IPS-20b (cell line): Measurements from ENCODE around the gene LIAS.
"Not testable (repeated sequence)": the region's sequence is repeated elsewhere in the genome, so short reads cannot be mapped to it uniquely, and the experiment has no call there.

Experiments
- H3K27ac ChIP-seq: one replicate; pipeline ENCODE4 v1.5.1; 2013; ENCODE audit warnings: low read length
- H3K27me3 ChIP-seq: 2 replicates; pipeline ENCODE4 v1.6.1; 2013; ENCODE audit warnings: mild to moderate bottlenecking, low read length, inconsistent platforms; ENCODE audit not compliant: insufficient read depth
- H3K36me3 ChIP-seq: 2 replicates; pipeline ENCODE4 v1.6.1; 2013; ENCODE audit warnings: low read depth, mild to moderate bottlenecking, inconsistent platforms, low read length, moderate library complexity; ENCODE audit not compliant: insufficient read depth
- H3K4me1 ChIP-seq: 2 replicates; pipeline ENCODE4 v1.6.1; 2013; ENCODE audit warnings: mild to moderate bottlenecking, control low read depth, inconsistent platforms, low read length, moderate library complexity; ENCODE audit not compliant: insufficient read depth
- H3K4me3 ChIP-seq: 2 replicates; pipeline ENCODE4 v1.5.1; 2013; ENCODE audit warnings: mild to moderate bottlenecking, low read length, inconsistent platforms
- H3K9ac ChIP-seq: 2 replicates; pipeline ENCODE4 v1.6.1; 2013; ENCODE audit warnings: low read depth, mild to moderate bottlenecking, inconsistent platforms, low read length, moderate library complexity
- H3K9me3 ChIP-seq: 2 replicates; pipeline ENCODE4 v1.6.1; 2013; ENCODE audit warnings: mild to moderate bottlenecking, low read depth, low read length, inconsistent platforms; ENCODE audit not compliant: insufficient read depth

LIAS gene

DNA sequence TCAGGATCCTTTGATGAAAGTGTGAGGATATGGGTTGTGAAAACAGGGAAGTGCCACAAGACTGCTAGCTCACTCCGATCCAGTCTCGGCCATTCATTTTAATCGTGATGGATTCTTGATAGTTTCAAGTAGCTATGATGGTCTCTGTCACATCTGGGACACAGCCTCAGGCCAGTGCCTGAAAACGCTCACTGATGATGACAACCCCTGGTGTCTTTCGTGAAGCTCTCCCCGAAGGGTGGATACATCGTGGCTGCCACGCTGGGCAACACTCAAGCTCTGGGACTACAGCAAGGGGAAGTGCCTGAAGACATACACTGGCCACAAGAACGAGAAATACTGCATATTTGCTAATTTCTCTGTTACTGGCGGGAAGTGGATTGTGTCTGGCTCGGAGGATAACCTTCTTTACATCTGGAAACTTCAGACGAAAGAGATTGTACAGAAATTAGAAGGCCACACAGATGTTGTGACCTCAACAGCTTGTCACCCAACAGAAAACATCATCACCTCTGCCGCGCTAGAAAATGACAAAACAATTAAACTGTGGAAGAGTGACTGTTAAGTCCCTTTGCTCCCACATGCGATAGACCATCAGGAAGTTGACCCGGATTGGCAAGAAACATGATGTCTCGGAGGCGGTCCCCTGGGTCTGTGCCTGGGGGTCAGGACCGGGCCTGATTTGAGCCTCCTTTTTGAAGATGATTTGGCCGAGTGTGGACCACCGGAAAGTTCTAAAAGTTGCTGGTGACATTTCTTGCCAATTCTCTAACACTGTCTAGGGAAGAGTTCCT lies 22.2 kb downstream of the LIAS start:
- no peak overlapping the region for H3K9ac ChIP-seq
- peaks cover 2% of the 10 kb centered on the region; the same call in 1 of the 2 replicates for H3K9me3 ChIP-seq
- H3K27me3 ChIP-seq, result no peaks in the 10 kb centered on the region
- H3K36me3 ChIP-seq, result peaks cover 7% of the 10 kb centered on the region; the same call in 1 of the 2 replicates
- no peak overlapping the region for H3K4me3 ChIP-seq
- no peaks in the 10 kb centered on the region for H3K4me1 ChIP-seq
- H3K27ac ChIP-seq, result no peak overlapping the region

DNA sequence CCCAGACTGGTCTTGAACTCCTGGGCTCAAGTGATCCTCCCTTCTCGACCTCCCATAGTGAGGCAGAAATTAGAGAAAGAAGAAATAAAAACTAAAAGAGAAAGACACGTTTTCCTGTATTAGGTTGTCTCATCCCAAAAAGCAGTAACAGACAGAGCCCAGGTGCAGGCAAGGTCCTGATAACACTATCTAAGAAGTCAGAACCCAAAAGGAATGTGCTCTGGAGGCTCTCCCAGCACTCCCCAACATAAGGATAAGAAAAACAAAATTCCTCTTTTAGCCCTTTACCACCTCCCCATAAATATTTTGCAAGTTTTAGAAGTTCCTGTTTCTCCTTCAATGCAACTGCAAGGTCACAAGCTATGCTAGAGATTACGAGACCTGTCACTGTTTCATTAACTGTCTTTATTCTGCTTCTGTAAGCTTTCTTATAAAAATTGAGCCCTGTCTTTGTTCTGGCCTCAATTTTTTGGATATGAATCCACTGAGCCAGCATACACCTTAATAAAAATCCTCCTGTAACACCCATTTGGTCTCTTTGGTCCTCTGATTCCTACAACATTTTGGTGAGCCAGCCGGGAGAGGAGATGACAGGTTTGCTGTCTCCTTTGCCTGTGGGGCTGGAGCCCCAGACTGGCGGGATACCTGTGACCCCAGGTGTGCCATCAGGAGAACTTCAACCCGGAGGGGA lies 25.9 kb downstream of the LIAS start:
- Histone ChIP-seq H3K9me3 (peaks cover 2% of the 10 kb centered on the region; the same call in 1 of the 2 replicates), H3K36me3 (no peaks in the 10 kb centered on the region), H3K9ac (no peak overlapping the region)

DNA sequence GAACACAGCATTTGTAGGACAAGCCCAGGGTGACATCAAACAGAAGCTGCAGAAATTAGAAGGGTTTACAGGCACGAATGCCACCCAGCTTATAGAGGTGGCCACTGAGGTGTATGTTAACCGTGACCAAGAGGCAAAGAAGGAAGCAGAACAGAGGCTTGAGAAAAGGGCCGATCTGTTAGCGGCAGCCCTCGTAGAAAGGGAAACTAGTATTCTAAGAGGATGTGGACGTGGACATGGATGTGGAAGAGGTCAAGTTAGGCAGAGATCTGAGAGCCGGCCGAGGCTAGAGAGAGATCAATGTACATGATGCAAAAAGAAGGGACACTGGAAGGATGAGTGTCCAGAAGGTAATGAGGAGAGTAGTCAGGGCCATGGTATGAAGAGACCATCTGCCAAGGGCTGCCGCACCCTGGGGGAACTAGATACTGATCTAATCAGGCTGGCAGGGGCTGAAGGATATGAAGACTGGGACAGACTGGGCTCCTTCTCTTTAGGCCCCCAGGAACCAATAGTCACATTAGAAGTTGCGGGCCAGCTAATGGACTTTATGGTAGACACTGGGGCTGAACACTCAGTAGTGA lies 27.5 kb downstream of the LIAS start:
- Histone ChIP-seq H3K9ac (no peak overlapping the region), H3K27ac (no peak overlapping the region), H3K27me3 (no peaks in the 10 kb centered on the region), H3K9me3 (peaks cover 2% of the 10 kb centered on the region; the same call in 1 of the 2 replicates), H3K36me3 (no peaks in the 10 kb centered on the region), H3K4me1 (no peaks in the 10 kb centered on the region), H3K4me3 (no peak overlapping the region)

More for the DNA sequence above, 25.9 kb downstream of the LIAS start:
- H3K4me3 ChIP-seq, result no peak overlapping the region
- no peak overlapping the region for H3K27ac ChIP-seq
- no peaks in the 10 kb centered on the region for H3K4me1 ChIP-seq
- H3K27me3 ChIP-seq, result no peaks in the 10 kb centered on the region

GRCh38 chr4:39490322-39490721 lies 31.5 kb downstream of the LIAS start:
- H3K9ac ChIP-seq, result no peak overlapping the region
- H3K27me3 ChIP-seq, result no peaks in the 10 kb centered on the region
- H3K4me1 ChIP-seq, result no peaks in the 10 kb centered on the region
- H3K9me3 ChIP-seq, result no peaks in the 10 kb centered on the region
- H3K36me3 ChIP-seq, result no peaks in the 10 kb centered on the region
- H3K27ac ChIP-seq, result no peak overlapping the region
- H3K4me3 ChIP-seq, result no peak overlapping the region

GRCh38 chr4:39494354-39494753 lies 35.5 kb downstream of the LIAS start:
- peaks cover 13% of the 10 kb centered on the region; the same call in 1 of the 2 replicates for H3K36me3 ChIP-seq
- no peaks in the 10 kb centered on the region for H3K9me3 ChIP-seq
- H3K27ac ChIP-seq, result no peak overlapping the region
- no peak overlapping the region for H3K4me3 ChIP-seq
- no peaks in the 10 kb centered on the region for H3K4me1 ChIP-seq
- no peak overlapping the region for H3K9ac ChIP-seq
- H3K27me3 ChIP-seq, result no peaks in the 10 kb centered on the region

DNA sequence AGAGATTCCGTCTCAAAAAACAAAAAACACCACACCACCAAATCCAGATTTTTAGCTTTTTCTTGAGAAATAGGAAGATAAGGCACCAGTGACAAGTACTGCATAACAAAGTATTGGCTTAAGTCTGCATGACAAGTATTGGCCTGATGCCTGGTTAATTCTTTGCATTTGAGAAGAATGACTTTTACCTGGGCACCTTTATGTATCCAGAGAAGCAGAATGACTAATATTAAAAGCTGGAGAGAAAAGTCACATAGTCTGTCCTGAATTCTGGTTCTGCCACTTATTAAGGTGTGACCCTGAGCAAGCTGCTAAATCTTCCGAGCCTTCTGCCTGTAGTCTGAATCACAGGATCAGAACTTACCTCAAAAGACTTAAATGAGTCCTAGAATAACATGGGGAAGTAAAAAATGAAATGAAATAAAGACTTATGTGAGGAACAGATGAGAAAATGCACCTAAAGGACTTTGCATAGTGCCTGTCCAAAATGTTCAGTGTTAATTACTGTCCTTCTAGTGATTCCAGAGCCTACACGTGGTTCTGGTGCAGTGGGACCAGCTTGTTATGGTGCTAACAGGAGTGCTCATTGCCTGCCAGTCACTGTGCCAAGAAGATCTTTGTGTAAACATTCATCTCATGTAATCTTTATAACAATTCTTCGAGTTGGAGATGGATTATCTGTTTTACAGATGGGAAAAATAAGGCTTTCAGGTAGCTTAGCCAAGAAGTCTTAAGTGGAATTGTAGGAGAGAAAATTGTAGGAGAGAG lies 36.8 kb downstream of the LIAS start:
- Histone ChIP-seq H3K27ac (no peak overlapping the region), H3K4me3 (no peak overlapping the region), H3K36me3 (peaks cover 25% of the 10 kb centered on the region; the same call in 1 of the 2 replicates), H3K9me3 (no peaks in the 10 kb centered on the region), H3K9ac (no peak overlapping the region), H3K27me3 (no peaks in the 10 kb centered on the region), H3K4me1 (no peaks in the 10 kb centered on the region)

DNA sequence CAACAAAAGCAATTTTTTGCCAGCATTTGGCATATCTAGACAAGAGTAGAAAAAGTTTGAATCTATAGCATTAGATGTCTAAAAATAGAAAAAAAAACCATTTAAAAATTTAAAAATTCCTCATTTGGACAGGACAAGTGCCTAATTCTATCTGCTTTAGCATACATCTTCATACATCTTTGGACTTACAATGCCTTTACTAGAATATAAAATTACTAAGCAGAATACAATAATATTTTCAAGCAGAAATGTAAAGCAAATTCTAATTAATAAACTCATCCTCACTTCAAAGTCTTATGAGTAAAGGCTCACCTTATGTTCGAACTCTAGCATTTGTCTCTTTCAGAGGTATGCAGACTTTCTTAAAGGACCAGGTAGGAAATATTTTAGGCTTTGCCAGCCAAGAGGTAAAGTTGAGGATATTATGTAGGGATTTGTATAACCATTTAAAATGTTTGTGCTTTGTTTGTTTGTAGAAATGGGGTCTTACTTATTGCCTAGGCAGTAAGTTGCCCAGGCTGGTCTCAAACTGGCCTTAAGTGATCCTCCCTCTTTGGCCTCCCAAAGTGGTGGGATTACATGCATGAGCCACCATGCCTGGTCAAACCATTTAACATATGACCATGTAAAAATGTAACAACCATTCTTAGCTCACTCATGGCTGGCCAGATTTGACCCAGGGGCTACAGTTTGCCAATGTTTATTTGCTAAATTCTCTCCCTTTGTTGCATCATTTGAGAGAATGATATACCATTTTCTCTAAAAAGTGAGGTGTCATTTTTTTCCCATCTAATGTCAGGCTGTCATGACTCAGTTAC lies 39.3 kb downstream of the LIAS start:
- Histone ChIP-seq H3K9me3 (no peaks in the 10 kb centered on the region), H3K4me1 (no peaks in the 10 kb centered on the region), H3K36me3 (peaks cover 43% of the 10 kb centered on the region), H3K27me3 (no peaks in the 10 kb centered on the region), H3K9ac (no peak overlapping the region), H3K4me3 (no peak overlapping the region), H3K27ac (no peak overlapping the region)

DNA sequence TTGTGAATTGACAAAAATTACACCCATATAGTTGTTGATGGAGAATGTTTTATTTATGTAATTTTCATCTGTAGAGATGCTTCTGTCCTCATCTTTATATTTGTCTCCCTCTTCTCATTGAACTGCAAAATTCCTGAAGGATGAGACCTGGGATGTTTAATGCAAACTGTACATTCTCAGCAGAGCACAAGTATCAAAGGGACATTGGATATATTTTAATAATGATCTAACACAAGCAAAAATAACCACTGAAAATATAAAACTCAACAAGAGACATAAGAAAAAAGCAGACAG lies 39.8 kb downstream of the LIAS start:
- Histone ChIP-seq H3K9me3 (no peaks in the 10 kb centered on the region), H3K4me3 (no peak overlapping the region), H3K4me1 (no peaks in the 10 kb centered on the region), H3K27ac (no peak overlapping the region), H3K27me3 (no peaks in the 10 kb centered on the region), H3K9ac (no peak overlapping the region), H3K36me3 (peaks cover 49% of the 10 kb centered on the region)

- no peaks in the 10 kb centered on the region for H3K9me3 ChIP-seq
- peaks cover 83% of the 10 kb centered on the region for H3K36me3 ChIP-seq
- H3K4me1 ChIP-seq, result no peaks in the 10 kb centered on the region
- no peaks in the 10 kb centered on the region for H3K27me3 ChIP-seq
- H3K4me3 ChIP-seq, result no peak overlapping the region
- H3K9ac ChIP-seq, result no peak overlapping the region
- H3K27ac ChIP-seq, result no peak overlapping the region
Measured at GRCh38 chr4:39502019-39502663, 43.3 kb downstream of the LIAS start.

DNA sequence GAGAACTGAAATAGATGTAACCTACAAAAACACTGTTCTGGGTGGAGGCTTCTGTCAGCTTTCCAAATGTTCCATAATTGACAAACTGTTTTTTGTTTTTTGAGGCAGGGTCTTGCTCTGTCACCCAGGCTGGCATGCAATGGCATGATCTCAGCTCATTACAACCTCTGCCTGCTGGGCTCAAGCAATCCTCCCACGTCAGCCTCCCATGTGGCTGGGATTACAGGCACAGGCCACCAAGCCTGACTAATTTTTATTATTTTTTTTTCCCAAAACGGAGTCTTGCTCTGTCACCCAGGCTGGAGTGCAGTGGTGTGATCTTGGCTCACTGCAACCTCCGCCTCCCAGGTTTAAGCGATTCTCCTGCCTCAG lies 43.8 kb downstream of the LIAS start:
- H3K4me1 ChIP-seq, H3K4me3 ChIP-seq, H3K27me3 ChIP-seq, H3K27ac ChIP-seq, H3K9me3 ChIP-seq, H3K9ac ChIP-seq: not testable (repeated sequence)
- peaks cover 88% of the 10 kb centered on the region for H3K36me3 ChIP-seq

DNA sequence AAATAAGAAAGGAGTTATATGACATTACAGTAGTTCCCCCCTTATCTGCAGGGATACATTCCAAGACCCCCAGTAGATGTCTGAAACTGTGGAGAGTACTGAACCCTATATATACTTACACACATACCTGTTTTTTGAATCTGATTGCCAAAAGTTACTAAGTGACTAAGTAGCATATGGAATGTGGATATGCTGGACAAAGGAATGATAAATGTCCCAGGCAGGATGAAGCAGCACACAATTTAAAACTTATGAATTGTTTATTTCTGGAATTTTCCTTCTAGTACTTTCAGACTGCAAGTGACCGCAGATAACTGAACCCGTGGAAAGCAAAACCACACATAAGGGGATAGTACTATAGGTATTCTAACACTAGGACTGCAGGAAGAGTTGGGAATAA lies 45.7 kb downstream of the LIAS start:
- no peaks in the 10 kb centered on the region for H3K9me3 ChIP-seq
- H3K27ac ChIP-seq, result no peak overlapping the region
- H3K4me3 ChIP-seq, result no peak overlapping the region
- peaks cover 93% of the 10 kb centered on the region for H3K36me3 ChIP-seq
- no peaks in the 10 kb centered on the region for H3K4me1 ChIP-seq
- no peak overlapping the region for H3K9ac ChIP-seq
- H3K27me3 ChIP-seq, result no peaks in the 10 kb centered on the region
